SH-SY5Y (cell line): ENCODE results near the gene SLC25A6.

Experiments used
- GATA2 ChIP-seq: IDR thresholded peaks from 2 replicates; pipeline ENCODE4 v1.6.1; 2011; ENCODE audit warnings: mild to moderate bottlenecking, low read depth, low read length
- GATA3 ChIP-seq: IDR thresholded peaks from 2 replicates; pipeline ENCODE4 v1.6.1; 2011; ENCODE audit warnings: low read depth, mild to moderate bottlenecking, low read length, moderate library complexity

GRCh38 chrX:1416965-1417760, 25.2 kb upstream of the SLC25A6 start:
- no peak for TF ChIP-seq GATA2
- no peak for TF ChIP-seq GATA3
